Testis (tissue), 3 donors: ENCODE results near the gene MORC2. TPM values are rescaled to one million over a fixed set of nuclear protein-coding genes. Genes with fewer than 3 reads are reported as not detected.

Experiments used
- DNase-seq: peaks from one replicate; pipeline ENCODE4 v3.0.0-alpha.2; 2019
- H3K27ac ChIP-seq, 2 donors: fragments of 200-600 bp; sonication (generic); one replicate each; pipeline ENCODE4 v1.5.1; 2019
- H3K27me3 ChIP-seq: fragments of 200-600 bp; sonication (generic); one replicate; pipeline ENCODE4 v1.5.1; 2019
- H3K36me3 ChIP-seq: fragments of 200-600 bp; sonication (generic); one replicate; pipeline ENCODE4 v1.5.1; 2017; ENCODE audit warnings: low read depth; ENCODE audit errors: missing control alignments
- H3K4me1 ChIP-seq: fragments of 200-600 bp; sonication (generic); one replicate; pipeline ENCODE4 v1.5.1; 2019
- H3K4me3 ChIP-seq, 2 donors: fragments of 200-600 bp; sonication (generic); one replicate each; pipeline ENCODE4 v1.5.1; 2017 to 2019
- H3K9me3 ChIP-seq: fragments of 200-600 bp; sonication (generic); one replicate; pipeline ENCODE4 v1.5.1; 2017
- CTCF ChIP-seq, 3 experiments: fragments of 450-650 bp in 2 of 3; fragments of 200-600 bp in 1 of 3; sonication (generic) in 1 of 3; IDR thresholded peaks; one replicate each; pipeline ENCODE4 v1.5.1; 2016 to 2019; ENCODE audit warnings: antibody characterized with exemption in 3 of 3, mild to moderate bottlenecking in 2 of 3, moderate library complexity in 1 of 3
- POLR2A ChIP-seq: fragments of 450-650 bp; IDR thresholded peaks from one replicate; pipeline ENCODE4 v1.6.1; 2017; ENCODE audit warnings: antibody characterized with exemption, mild to moderate bottlenecking, moderate library complexity
- WGBS, 2 donors: methylation state at CpG; one replicate each; pipeline ENCODE4 v1.1.5; 2018; 5-methylcytosine and 5-hydroxymethylcytosine counted together
- intact Hi-C: fragments of 100-400 bp; cut with DNase I; formaldehyde crosslinking; loops from one replicate; pipeline ENCODE4 v1.15.1; 2023; ENCODE audit warnings: low total_unique reads
- polyA plus RNA-seq: library from polyadenylated mRNA; stranded (reverse); fragments of 350-450 nt; fragmentation: Illumina TruSeq; extraction: RNeasy Lipid Tissue Mini Kit (QIAGEN cat#74804); gene quantifications from one replicate; pipeline ENCODE4 v1.2.3, GENCODE V29; 2014; ENCODE audit warnings: low read depth, low replicate concordance; ENCODE audit not compliant: insufficient read depth
- total RNA-seq, 2 donors: library from RNA; depleted of rRNA; stranded (reverse); fragments of >200 nt; gene quantifications; one replicate each; pipeline ENCODE4 v1.2.3, GENCODE V29; 2016

MORC2 gene
- total and polyA plus RNA-seq, 3 donors from 2014 or later, result 64.8 to 81.0 (median 65.5) TPM

- Histone ChIP-seq H3K9me3 (no peaks in the 10 kb centered on the region), H3K27ac (peak overlapping the region in 1 of 2 donors; percentile 34), H3K4me3 (peak overlapping the region; percentile 29 to 61), H3K4me1 (peaks cover 5% of the 10 kb centered on the region), H3K36me3 (no peaks in the 10 kb centered on the region), H3K27me3 (no peaks in the 10 kb centered on the region)
- TF ChIP-seq POLR2A (no peak), CTCF (IDR thresholded peaks at IDR 0.05) (no peak)
- intact Hi-C loops, result loop anchor here (10.0 kb wide), 2 partner anchors 157 to 287 kb away; partner anchors contain the start of gene SLC35E4
- WGBS, 2 donors, result 29 to 46% methylated on average over 24 to 34 of the region's 34 CpGs
- peak; percentile 77 for DNase-seq
These were observed 46.4 kb downstream of the MORC2 start for GRCh38 chr22:30922151-30922611.

GRCh38 chr22:30921108-30921507, 47.5 kb downstream of the MORC2 start:
- peak; percentile 14 for DNase-seq
- H3K4me1 ChIP-seq, result peaks cover 5% of the 10 kb centered on the region
- intact Hi-C loops, result loop anchor here (10.0 kb wide), 2 partner anchors 156 to 286 kb away; partner anchors contain the start of gene SLC35E4
- H3K4me3 ChIP-seq, result peak overlapping the region; percentile 29 to 61
- no peaks in the 10 kb centered on the region for H3K36me3 ChIP-seq
- H3K9me3 ChIP-seq, result no peaks in the 10 kb centered on the region
- H3K27ac ChIP-seq, result no peak overlapping the region
- TF ChIP-seq POLR2A (no peak), CTCF (IDR thresholded peaks at IDR 0.05) (no peak)
- 23 to 48% methylated on average over 6 of the region's 6 CpGs for WGBS, 2 donors
- H3K27me3 ChIP-seq, result no peaks in the 10 kb centered on the region

GRCh38 chr22:30920407-30920806, 48.2 kb downstream of the MORC2 start:
- DNase-seq, result peak; percentile 90
- Histone ChIP-seq H3K9me3 (no peaks in the 10 kb centered on the region), H3K36me3 (no peaks in the 10 kb centered on the region), H3K4me3 (no peak overlapping the region), H3K4me1 (peaks cover 5% of the 10 kb centered on the region), H3K27ac (no peak overlapping the region), H3K27me3 (no peaks in the 10 kb centered on the region)
- WGBS, 2 donors, result 0 to 1% methylated on average over 9 of the region's 9 CpGs
- intact Hi-C loops, result loop anchor here (10.0 kb wide), 2 partner anchors 156 to 286 kb away; partner anchors contain the start of gene SLC35E4
- TF ChIP-seq CTCF (IDR thresholded peaks at IDR 0.05) (peak; percentile 77 to 86 (median 84)), POLR2A (no peak)

- H3K9me3 ChIP-seq, result no peaks in the 10 kb centered on the region
- peaks cover 5% of the 10 kb centered on the region for H3K4me1 ChIP-seq
- DNase-seq, result peak; percentile 2
- no peaks in the 10 kb centered on the region for H3K27me3 ChIP-seq
- no peaks in the 10 kb centered on the region for H3K36me3 ChIP-seq
- TF ChIP-seq CTCF (IDR thresholded peaks at IDR 0.05) (no peak), POLR2A (no peak)
- no peak overlapping the region for H3K27ac ChIP-seq
- intact Hi-C loops, result loop anchor here (10.0 kb wide), 2 partner anchors 155 to 285 kb away; partner anchors contain the start of gene SLC35E4
- H3K4me3 ChIP-seq, result no peak overlapping the region
- WGBS, 2 donors, result 62 to 63% methylated on average over 7 of the region's 7 CpGs
These were observed 48.6 kb downstream of the MORC2 start for GRCh38 chr22:30919973-30920372.

- no peak overlapping the region for H3K27ac ChIP-seq
- TF ChIP-seq POLR2A (no peak), CTCF (IDR thresholded peaks at IDR 0.05) (no peak)
- peaks cover 5% of the 10 kb centered on the region for H3K4me1 ChIP-seq
- no peaks in the 10 kb centered on the region for H3K36me3 ChIP-seq
- no peak overlapping the region for H3K4me3 ChIP-seq
- H3K9me3 ChIP-seq, result no peaks in the 10 kb centered on the region
- intact Hi-C loops, result no loop called here
- DNase-seq, result no peak
- 87 to 92% methylated on average over 7 of the region's 7 CpGs for WGBS, 2 donors
- H3K27me3 ChIP-seq, result no peaks in the 10 kb centered on the region
These were observed 49.8 kb downstream of the MORC2 start for GRCh38 chr22:30918761-30919160.
